ENCODE data around the gene GMPS.

DNA sequence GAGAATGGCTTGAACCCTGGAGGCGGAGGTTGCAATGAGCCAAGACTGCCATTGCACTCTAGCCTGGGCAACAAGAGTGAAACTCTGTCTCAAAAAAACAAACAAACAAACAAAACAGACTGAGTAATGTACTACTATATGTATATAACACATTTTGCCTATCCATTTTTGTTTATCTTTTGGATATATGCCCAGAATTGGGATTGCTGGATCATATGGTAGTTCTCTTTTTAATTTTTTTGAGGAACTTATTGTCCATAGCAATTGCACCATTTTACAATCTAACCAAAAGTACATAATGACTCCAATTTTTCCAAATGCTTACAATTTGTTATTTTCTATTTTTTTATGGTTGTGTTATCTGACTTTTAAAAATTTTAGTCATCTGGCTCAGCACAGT is 47.3 kb downstream of the GMPS start:
- TF ChIP-seq, protein P1, sequence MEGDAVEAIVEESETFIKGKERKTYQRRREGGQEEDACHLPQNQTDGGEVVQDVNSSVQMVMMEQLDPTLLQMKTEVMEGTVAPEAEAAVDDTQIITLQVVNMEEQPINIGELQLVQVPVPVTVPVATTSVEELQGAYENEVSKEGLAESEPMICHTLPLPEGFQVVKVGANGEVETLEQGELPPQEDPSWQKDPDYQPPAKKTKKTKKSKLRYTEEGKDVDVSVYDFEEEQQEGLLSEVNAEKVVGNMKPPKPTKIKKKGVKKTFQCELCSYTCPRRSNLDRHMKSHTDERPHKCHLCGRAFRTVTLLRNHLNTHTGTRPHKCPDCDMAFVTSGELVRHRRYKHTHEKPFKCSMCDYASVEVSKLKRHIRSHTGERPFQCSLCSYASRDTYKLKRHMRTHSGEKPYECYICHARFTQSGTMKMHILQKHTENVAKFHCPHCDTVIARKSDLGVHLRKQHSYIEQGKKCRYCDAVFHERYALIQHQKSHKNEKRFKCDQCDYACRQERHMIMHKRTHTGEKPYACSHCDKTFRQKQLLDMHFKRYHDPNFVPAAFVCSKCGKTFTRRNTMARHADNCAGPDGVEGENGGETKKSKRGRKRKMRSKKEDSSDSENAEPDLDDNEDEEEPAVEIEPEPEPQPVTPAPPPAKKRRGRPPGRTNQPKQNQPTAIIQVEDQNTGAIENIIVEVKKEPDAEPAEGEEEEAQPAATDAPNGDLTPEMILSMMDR (IDR thresholded peaks at IDR 0.05), result no peak
- TF ChIP-seq POLR2A (IDR thresholded peaks at IDR 0.05), result no peak
